ENCODE measurements around the gene YWHAG. TPM values are rescaled to one million over a fixed set of nuclear protein-coding genes. Genes with fewer than 3 reads are reported as not detected.
A peak's percentile ranks its signal among the peaks of the same experiment; 100 is the strongest.
"Not testable (repeated sequence)": the region's sequence is repeated elsewhere in the genome, so short reads cannot be mapped to it uniquely, and the experiment has no call there.

Gene YWHAG
- total RNA-seq, 1 experiment from 2014 or later = 192 TPM

DNA sequence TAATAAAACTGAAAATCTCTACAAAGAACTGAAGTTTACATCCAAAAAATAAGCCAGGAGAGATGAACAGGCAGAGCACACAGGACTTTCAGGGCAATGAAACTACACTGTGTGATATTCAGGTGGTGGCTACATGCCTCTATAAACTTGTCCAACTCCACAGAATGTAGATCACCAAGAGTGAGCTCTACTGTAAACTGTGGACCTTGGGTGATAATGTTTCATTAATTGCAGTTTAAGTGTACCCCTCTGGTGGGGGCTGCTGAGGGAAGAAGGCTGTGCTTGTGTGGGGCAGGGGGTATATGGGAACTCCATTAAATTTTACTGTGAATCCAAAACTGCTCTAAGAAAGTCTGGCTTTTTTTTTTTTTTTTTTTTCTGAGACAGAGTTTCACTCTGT is 22.7 kb downstream of the YWHAG start:
- peaks cover 43% of the 10 kb centered on the region for H3K36me3 Mint-ChIP-seq
- H3K9me3 Mint-ChIP-seq = no peaks in the 10 kb centered on the region
- H3K4me3 Mint-ChIP-seq = no peak overlapping the region
- no peak for ATAC-seq
- peaks cover 42% of the 10 kb centered on the region for H3K4me1 Mint-ChIP-seq
- DNase-seq (ENCODE audit: low spot score) = no peak
- H3K27ac Mint-ChIP-seq = peak overlapping the region; percentile 85
- ChIA-PET POLR2A (no interaction called here), CTCF (interaction anchor here (0.6 to 1.5 kb wide), 2 partner anchors 12 to 22 kb away, joined by 4 read pairs; no protein-coding TSS in a partner anchor)
- H3K27me3 Mint-ChIP-seq (ENCODE audit: low read depth) = no peaks in the 10 kb centered on the region
- no peak for TF ChIP-seq ETV6 (CRISPR knock-in tag; IDR thresholded peaks at IDR 0.05)
- no peak for TF ChIP-seq ZNF121 (CRISPR knock-in tag; IDR thresholded peaks at IDR 0.05)
- no peak for TF ChIP-seq TEAD4 (CRISPR knock-in tag; IDR thresholded peaks at IDR 0.05)
- no peak for TF ChIP-seq GRHL2 (CRISPR knock-in tag; IDR thresholded peaks at IDR 0.05; ENCODE audit: insufficient replicate concordance, severe bottlenecking)
- no peak for TF ChIP-seq ZNF423 (CRISPR knock-in tag; IDR thresholded peaks at IDR 0.05)
- TF ChIP-seq, protein P1, sequence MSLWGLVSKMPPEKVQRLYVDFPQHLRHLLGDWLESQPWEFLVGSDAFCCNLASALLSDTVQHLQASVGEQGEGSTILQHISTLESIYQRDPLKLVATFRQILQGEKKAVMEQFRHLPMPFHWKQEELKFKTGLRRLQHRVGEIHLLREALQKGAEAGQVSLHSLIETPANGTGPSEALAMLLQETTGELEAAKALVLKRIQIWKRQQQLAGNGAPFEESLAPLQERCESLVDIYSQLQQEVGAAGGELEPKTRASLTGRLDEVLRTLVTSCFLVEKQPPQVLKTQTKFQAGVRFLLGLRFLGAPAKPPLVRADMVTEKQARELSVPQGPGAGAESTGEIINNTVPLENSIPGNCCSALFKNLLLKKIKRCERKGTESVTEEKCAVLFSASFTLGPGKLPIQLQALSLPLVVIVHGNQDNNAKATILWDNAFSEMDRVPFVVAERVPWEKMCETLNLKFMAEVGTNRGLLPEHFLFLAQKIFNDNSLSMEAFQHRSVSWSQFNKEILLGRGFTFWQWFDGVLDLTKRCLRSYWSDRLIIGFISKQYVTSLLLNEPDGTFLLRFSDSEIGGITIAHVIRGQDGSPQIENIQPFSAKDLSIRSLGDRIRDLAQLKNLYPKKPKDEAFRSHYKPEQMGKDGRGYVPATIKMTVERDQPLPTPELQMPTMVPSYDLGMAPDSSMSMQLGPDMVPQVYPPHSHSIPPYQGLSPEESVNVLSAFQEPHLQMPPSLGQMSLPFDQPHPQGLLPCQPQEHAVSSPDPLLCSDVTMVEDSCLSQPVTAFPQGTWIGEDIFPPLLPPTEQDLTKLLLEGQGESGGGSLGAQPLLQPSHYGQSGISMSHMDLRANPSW (CRISPR knock-in tag; conservative IDR thresholded peaks at IDR 0.05; ENCODE audit: low read depth) = no peak
- TF ChIP-seq ZNF416 (CRISPR knock-in tag; IDR thresholded peaks at IDR 0.05) = no peak
- TF ChIP-seq, protein P2, sequence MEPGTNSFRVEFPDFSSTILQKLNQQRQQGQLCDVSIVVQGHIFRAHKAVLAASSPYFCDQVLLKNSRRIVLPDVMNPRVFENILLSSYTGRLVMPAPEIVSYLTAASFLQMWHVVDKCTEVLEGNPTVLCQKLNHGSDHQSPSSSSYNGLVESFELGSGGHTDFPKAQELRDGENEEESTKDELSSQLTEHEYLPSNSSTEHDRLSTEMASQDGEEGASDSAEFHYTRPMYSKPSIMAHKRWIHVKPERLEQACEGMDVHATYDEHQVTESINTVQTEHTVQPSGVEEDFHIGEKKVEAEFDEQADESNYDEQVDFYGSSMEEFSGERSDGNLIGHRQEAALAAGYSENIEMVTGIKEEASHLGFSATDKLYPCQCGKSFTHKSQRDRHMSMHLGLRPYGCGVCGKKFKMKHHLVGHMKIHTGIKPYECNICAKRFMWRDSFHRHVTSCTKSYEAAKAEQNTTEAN (CRISPR knock-in tag; IDR thresholded peaks at IDR 0.05) = no peak
- TF ChIP-seq, protein P3, sequence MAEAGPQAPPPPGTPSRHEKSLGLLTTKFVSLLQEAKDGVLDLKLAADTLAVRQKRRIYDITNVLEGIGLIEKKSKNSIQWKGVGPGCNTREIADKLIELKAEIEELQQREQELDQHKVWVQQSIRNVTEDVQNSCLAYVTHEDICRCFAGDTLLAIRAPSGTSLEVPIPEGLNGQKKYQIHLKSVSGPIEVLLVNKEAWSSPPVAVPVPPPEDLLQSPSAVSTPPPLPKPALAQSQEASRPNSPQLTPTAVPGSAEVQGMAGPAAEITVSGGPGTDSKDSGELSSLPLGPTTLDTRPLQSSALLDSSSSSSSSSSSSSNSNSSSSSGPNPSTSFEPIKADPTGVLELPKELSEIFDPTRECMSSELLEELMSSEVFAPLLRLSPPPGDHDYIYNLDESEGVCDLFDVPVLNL (CRISPR knock-in tag; IDR thresholded peaks at IDR 0.05; ENCODE audit: borderline replicate concordance, low read depth) = no peak
- TF ChIP-seq CREM (CRISPR knock-in tag; IDR thresholded peaks at IDR 0.05) = no peak
- TF ChIP-seq ESRRA (CRISPR knock-in tag; IDR thresholded peaks at IDR 0.05; ENCODE audit: borderline replicate concordance) = no peak
- TF ChIP-seq, protein P4, sequence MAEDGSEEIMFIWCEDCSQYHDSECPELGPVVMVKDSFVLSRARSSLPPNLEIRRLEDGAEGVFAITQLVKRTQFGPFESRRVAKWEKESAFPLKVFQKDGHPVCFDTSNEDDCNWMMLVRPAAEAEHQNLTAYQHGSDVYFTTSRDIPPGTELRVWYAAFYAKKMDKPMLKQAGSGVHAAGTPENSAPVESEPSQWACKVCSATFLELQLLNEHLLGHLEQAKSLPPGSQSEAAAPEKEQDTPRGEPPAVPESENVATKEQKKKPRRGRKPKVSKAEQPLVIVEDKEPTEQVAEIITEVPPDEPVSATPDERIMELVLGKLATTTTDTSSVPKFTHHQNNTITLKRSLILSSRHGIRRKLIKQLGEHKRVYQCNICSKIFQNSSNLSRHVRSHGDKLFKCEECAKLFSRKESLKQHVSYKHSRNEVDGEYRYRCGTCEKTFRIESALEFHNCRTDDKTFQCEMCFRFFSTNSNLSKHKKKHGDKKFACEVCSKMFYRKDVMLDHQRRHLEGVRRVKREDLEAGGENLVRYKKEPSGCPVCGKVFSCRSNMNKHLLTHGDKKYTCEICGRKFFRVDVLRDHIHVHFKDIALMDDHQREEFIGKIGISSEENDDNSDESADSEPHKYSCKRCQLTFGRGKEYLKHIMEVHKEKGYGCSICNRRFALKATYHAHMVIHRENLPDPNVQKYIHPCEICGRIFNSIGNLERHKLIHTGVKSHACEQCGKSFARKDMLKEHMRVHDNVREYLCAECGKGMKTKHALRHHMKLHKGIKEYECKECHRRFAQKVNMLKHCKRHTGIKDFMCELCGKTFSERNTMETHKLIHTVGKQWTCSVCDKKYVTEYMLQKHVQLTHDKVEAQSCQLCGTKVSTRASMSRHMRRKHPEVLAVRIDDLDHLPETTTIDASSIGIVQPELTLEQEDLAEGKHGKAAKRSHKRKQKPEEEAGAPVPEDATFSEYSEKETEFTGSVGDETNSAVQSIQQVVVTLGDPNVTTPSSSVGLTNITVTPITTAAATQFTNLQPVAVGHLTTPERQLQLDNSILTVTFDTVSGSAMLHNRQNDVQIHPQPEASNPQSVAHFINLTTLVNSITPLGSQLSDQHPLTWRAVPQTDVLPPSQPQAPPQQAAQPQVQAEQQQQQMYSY (CRISPR knock-in tag; IDR thresholded peaks at IDR 0.05) = no peak
- TF ChIP-seq ELF4 (CRISPR knock-in tag; IDR thresholded peaks at IDR 0.05; ENCODE audit: low read depth) = no peak
- TF ChIP-seq, protein P5, sequence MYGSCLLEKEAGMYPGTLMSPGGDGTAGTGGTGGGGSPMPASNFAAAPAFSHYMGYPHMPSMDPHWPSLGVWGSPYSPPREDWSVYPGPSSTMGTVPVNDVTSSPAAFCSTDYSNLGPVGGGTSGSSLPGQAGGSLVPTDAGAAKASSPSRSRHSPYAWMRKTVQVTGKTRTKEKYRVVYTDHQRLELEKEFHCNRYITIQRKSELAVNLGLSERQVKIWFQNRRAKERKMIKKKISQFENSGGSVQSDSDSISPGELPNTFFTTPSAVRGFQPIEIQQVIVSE (CRISPR knock-in tag; IDR thresholded peaks at IDR 0.05; ENCODE audit: borderline replicate concordance) = no peak
- TF ChIP-seq, protein P6, sequence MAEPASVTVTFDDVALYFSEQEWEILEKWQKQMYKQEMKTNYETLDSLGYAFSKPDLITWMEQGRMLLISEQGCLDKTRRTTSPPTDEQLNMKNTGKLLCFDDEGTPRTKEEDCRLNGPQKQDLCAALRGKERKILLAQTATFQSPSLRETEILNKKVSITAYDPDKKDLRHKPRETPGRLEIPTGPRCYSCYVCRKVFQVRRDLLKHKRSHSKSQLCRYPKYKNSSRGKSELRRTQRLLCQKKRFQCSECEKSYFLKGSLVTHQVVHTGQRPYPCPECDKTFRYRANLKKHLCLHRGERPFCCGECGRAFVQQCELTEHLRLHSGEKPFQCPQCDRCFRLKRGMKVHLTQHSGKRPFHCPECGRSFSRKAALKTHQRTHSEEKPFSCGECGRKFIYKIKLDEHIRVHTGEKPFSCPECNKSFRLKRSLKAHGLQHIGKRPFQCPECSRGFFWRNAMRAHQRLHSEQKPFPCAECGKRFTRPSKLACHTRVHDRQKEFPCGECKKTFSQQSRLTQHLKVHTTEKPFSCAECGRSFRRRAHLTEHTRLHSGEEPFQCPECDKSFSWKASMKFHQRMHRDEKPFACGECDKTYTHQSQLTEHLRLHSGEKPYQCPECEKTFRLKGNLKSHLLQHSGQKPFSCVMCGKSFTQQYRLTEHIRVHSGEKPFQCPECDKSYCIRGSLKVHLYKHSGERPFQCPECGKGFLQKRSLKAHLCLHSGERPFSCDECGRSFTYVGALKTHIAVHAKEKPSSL (CRISPR knock-in tag; conservative IDR thresholded peaks at IDR 0.05) = no peak
- TF ChIP-seq GTF2I (CRISPR knock-in tag; conservative IDR thresholded peaks at IDR 0.05) = no peak
- TF ChIP-seq, protein P7, sequence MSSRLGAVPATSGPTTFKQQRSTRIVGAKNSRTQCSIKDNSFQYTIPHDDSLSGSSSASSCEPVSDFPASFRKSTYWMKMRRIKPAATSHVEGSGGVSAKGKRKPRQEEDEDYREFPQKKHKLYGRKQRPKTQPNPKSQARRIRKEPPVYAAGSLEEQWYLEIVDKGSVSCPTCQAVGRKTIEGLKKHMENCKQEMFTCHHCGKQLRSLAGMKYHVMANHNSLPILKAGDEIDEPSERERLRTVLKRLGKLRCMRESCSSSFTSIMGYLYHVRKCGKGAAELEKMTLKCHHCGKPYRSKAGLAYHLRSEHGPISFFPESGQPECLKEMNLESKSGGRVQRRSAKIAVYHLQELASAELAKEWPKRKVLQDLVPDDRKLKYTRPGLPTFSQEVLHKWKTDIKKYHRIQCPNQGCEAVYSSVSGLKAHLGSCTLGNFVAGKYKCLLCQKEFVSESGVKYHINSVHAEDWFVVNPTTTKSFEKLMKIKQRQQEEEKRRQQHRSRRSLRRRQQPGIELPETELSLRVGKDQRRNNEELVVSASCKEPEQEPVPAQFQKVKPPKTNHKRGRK (CRISPR knock-in tag; IDR thresholded peaks at IDR 0.05; ENCODE audit: borderline replicate concordance) = no peak
- TF ChIP-seq ZNF232 (CRISPR knock-in tag; IDR thresholded peaks at IDR 0.05) = no peak
- no peak for TF ChIP-seq ZNF671 (CRISPR knock-in tag; IDR thresholded peaks at IDR 0.05)

DNA sequence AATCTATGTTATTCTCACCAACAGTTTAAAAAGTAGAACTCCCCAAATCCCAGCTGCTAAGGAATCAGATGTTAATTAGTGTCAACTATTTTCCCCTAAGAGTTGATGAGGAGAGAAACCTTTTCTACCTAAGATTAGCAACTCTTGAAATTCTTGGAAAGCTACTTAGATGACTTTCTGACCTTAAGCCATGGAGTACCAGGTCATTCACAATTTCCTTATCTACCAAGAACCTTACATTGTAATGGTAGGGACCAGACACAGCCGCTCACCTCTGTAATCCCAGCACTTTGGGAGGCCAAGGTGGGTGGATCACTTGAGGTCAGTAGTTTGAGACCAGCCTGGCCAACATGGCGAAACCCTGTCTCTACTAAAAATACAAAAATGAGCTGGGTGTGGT is 23.4 kb downstream of the YWHAG start:
- DNase-seq (ENCODE audit: low spot score); H3K4me3 Mint-ChIP-seq; H3K9me3 Mint-ChIP-seq; ATAC-seq; H3K27me3 Mint-ChIP-seq (ENCODE audit: low read depth): not testable (repeated sequence)
- Mint-ChIP-seq H3K4me1 (peaks cover 39% of the 10 kb centered on the region), H3K27ac (0 out of 2 replicates have a peak overlapping the region, but pooled peaks have one; percentile 19), H3K36me3 (peaks cover 43% of the 10 kb centered on the region)
- ChIA-PET POLR2A (interaction anchor here (0.8 kb wide), 1 partner anchor 17 kb away, joined by 3 read pairs; no protein-coding TSS in a partner anchor), CTCF (interaction anchor here (0.6 kb wide), 1 partner anchor 13 kb away, joined by 4 read pairs; no protein-coding TSS in a partner anchor)
